GM21619 (cell line): ENCODE results near the gene ARFGAP2.
A peak's percentile ranks its signal among the peaks of the same experiment; 100 is the strongest.

Experiments used
- ATAC-seq: cut with Tn5 transposase; IDR thresholded peaks from one replicate; pipeline ENCODE4 v1.9.1; 2021; ENCODE audit not compliant: unreplicated experiment

The ARFGAP2 gene

DNA sequence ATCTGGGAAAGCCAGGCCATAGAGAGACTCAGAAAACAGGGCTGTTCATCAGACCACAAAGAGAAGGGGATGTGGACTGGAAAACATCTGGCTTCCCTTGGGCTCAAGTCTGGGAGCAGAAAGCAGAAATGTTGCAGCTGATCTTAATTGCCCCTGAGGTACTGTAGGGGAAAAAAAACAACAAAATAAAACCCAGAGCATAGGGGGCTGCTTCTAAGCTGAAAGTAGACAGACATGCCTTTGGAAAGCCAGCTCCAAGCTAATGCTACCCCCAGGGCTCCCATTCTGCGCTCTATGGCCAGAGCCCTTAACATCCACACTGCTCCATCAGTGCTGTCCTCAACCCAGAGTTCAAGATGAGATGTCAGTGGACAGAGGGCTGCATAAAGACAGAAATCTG, 11.6 kb upstream of the ARFGAP2 start:
- no peak for ATAC-seq

DNA sequence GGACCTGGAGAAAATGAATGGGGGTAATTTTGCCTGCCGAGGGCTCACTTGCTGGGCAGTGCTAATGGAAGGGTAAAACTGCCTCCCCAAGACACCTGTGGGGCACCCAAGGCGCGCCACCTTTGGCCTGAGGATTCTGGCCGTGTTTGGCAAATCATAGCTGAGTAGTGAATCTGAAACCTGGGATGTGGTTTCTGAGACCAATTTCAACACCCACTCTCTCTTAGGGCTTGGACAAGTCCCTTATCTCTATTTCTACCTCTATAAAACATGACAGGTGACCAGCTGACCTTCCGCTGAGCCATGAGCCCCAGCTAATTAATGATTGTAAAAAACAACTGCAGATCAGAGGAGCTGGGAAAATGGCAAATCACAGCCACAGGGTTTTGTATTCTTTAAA, 11.0 kb upstream of the ARFGAP2 start:
- ATAC-seq = no peak

DNA sequence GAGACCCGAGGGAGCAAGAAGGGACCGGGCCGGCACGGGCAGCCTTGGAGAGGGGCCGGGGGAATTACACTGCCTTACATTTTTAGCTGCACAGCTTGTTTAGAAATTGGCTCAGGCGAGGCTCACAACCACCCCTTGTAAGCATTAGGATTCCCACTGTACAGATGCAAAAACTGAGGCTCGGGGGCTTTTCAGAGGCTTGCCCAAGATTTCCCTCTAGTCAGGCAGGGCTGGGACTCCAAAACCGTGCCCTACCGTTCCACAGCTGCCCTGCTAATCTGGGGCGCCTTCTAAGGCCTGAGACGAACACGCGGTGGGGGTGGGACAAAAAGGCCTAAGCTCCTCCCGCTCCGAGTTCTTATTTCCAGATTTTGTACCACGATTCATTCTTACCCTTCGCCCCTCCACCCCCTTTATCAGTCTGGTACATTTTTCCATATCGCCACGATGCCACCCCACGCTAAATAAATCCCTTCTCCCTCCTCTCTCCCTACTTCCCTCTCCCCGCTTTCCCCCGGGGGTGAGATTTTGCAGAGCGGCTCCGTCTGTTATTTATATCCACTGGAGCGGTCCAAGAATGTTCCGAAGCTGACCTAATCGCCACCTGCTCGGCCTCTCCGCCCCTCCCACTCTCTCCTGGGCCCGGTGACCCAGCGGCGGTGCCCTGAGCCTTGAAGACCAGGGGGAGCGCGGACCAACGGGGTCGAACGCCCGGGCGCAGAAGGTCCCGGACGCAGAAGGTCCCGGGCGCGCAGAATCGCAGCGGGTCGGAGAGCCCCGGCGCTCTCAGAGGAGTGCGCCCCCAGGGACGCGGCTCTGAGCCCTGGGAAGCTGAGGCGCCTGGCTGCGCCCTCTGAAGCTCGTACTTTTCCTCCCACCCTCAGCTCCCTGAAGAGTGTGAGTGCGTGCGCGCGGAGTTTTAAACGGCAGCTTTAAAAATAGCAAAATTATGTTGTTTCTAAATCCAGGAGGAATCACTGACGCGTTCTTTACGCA, 10.3 kb upstream of the ARFGAP2 start:
- ATAC-seq = no peak

DNA sequence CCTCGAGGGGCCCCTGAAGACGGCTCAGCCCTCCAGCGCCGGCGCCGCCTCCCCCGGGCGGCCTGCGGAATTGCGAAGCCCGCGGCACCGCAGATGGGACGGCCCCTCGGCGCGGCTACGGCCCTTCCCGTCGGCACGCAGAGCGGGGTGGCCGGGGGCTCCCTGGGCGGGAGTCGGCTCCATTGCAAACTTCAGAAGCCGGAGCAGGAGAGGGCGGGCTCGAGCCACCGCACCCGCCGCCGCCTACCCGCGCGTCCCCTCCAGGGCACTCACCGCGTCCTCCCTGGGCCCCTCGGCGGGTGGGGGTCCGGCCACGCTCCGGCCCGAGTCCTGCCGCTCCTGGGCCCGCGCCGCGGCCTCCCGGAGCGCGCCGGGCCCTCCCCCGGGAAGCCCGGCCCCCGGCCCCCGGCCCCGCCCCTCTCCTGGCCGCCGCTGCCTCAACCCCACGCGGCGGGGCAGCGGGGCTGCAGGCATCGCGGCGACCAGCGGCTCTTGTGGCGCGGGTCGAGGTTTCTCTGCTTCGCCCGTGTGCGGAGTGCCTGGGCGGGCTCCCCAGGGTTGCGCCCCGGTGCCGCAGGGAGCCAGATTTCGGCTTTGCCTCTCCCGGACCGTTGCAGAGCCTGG, 9.5 kb upstream of the ARFGAP2 start, which contains the start of gene PACSIN3:
TSS of gene PACSIN3 (minus strand) at position 359 of the 624 bp plus-strand sequence. CDS start 3,707 bp downstream, outside the sequence.
- peak; percentile 57 for ATAC-seq

- no peak for ATAC-seq
These were observed 8.8 kb upstream of the ARFGAP2 start for GRCh38 chr11:47185305-47186075.

- ATAC-seq = no peak
These were observed 8.1 kb upstream of the ARFGAP2 start for GRCh38 chr11:47184711-47185304.

GRCh38 chr11:47183969-47184368, 7.3 kb upstream of the ARFGAP2 start:
- ATAC-seq = no peak

DNA sequence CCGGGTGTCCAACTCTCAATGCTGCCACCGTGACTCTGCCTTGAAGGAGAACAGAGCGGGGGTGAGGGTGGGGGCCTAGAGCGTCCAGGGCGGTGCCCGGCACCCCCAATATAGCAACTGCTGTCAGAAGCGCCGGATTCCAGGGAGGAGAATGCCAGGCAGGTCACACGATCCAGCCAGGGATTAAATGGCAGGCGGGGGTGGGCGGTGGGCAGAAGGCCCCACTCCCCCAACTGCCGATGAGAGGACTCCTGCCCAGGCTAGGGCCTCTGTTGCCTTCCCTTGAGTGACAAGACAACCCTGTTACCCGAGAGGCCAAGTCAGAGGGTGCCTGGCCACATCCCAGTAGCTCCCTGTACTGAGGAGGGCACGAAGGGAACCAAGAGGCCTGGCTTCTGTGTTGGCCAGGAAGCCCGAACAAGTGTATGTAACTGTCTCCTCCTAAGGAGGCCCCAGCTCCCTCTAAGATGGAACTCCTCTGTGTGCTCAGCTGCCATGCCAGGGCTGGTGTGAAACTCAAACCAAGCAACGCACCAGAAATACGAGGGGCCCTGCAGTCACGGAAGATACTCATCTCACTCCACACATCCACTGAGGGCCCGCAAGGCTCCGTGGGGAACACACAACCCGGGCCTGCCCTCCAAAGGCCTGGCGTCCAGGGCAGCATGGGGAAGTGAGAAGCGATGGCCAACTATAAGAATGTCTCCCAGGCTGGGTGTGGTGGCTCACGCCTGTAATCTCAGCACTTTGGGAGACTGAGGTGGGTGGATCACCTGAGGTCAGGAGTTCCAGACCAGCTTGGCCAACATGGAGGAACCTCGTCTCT, 6.6 kb upstream of the ARFGAP2 start:
- no peak for ATAC-seq

DNA sequence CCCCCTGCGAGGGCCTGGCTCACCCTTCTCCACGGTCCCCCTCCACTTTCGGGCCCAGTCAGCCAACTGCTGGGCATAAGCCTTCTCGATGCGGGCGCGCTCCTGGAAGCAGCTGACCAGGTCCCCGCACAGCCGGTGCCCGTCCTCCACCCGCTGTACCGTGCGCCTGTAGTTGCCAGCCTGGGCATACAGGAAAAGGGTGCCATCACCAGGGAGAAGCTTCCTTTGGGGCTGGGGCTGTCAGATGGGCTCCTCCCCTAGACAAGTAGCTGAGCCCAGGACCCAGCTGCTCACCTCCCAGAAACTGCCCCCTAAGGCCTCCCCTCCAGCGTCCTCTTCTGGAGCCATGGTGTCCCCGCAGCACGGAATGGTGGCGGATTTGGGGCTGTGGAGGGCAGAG, 5.7 kb upstream of the ARFGAP2 start:
- ATAC-seq = no peak

- ATAC-seq = no peak
These were observed 4.6 kb upstream of the ARFGAP2 start for GRCh38 chr11:47181271-47181670.

DNA sequence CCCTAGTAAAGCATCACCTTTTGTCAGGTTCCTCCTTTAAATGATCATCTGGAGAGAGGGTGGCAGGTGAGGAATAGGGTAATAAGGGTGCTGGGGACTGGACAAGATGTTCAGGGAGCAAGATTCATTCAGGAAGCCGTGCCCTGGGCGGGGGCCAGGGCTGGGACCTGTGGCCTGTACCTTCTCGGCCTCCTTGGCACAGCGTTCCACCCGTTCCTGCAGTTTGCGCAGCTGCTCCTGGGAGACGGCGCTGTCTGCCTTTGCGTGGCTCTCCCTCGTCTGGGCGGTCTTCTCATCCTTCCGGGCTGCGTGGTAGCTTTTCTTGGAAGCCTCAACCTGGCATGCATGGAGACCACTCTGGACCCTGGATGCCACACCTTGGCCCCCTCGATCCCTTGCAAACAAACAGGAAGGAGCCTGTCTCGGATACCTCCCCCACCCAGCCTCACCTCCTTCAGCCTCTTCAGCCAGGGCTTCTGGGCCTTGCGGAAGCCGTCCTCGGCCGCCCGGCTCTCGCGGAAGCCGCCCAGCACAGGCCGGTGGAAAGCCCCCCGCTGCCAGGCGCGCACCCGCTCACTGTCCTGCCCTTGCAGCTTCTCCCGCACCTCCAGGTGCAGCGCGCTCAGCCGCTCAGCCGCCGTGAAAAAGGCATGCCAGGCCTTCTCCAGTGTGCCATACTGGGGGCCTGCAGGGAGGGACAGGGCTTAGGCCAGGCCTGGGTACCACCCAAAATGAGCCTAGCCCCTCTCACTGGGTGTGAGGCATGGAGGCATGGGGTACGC, 3.5 kb upstream of the ARFGAP2 start:
- ATAC-seq = no peak

- no peak for ATAC-seq
These were observed 2.9 kb upstream of the ARFGAP2 start for GRCh38 chr11:47179655-47179991.

DNA sequence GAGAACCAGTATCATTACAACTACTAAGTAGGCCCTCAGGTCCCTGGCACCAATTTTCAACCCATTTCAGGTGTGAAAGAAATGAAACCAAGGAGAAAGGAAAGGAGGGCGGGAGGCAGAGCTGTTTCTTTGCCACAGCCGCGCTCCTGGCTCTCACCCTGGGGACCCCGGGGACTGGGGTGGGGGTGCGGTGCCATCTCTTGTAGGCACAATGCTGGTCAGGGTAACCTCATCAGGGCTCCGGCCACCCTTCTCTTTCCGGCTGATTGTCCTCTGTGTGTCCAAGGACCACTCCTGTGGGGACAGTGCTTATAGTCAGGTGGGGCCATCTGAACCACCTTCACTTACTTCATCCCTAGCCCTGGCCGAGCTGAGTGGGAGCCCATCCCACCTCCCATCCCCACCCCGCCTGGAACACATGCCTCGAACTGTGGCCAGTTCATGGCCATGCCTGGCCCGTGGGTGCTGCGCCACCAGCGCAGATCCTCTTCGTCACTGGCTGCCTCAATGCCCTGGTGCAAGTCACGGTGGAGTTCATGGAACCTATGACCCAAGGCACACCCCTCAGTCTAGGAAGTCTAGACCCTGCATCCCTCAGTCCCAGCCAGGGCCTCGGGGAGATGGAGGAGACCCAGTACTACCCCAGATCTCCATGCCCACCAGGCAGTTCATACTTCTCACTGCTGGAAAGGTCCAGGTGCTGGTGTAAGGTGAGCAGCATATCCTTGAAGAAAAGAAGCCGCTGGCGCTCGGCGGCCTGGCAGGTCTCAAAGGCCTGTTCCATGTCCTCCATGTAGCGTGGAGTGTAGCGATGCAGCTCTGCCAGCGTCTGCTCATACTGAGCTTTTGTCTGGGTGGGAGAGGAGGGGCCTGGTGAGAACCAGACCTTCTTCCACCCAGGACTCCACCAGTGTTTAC, 2.3 kb upstream of the ARFGAP2 start:
- ATAC-seq = no peak

GRCh38 chr11:47178316-47178715, 1.6 kb upstream of the ARFGAP2 start:
- no peak for ATAC-seq

- no peak for ATAC-seq
These were observed 1.2 kb upstream of the ARFGAP2 start for GRCh38 chr11:47177846-47178245.

- ATAC-seq = peak; percentile 46
These were observed 658 bp upstream of the ARFGAP2 start for GRCh38 chr11:47177229-47177845.

DNA sequence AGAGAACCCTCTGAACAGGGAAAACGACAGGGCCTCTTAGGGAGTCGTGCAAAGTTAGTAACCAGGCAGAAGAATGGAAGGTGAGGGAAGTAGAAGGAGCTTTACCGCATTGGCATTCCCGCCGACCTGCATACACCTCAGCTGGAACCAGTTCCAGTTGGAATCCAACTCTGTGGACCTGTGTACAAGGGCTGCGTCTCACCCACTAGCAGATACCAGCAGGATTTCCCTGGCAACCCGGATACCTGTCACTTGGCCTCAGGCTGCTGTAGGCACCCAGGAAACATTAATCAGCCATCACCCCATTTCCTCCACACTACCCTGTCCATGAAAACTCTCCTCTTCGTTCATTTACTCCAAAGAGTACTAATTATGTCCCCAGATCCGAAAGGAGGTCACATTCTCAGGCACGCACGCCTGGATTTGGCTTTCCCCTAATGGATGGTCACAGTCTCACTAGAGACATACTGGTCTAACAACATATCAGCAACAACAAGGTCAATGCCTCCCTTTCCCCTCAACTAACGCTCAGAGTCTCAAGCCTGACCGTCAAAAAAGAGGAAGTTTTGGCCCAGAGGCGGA, 842 bp downstream of the ARFGAP2 start:
- no peak for ATAC-seq
